ENCODE measurements around the gene SHE. TPM values are rescaled to one million over a fixed set of nuclear protein-coding genes. Genes with fewer than 3 reads are reported as not detected.

Gene SHE
- total RNA-seq, result 10 to 100 TPM; 17.4 to 23.8 (median 21.1) TPM
- 16.4 TPM for polyA plus RNA-seq
- long read RNA-seq, donor 1, full-length matches to known transcripts, result 28 of 73 reads
- long read RNA-seq, donor 1, partial matches to known transcripts, result 17 of 73 reads
- long read RNA-seq, donor 1, other reads (novel, unspliced or antisense), result 28 of 73 reads
- long read RNA-seq, donor 2, full-length matches to known transcripts, result 13 of 25 reads
- long read RNA-seq, donor 2, partial matches to known transcripts, result 1 of 25 reads
- long read RNA-seq, donor 2, other reads (novel, unspliced or antisense), result 11 of 25 reads
- long read RNA-seq, donor 3, full-length matches to known transcripts, result 13 of 51 reads
- long read RNA-seq, donor 3, partial matches to known transcripts, result 13 of 51 reads
- long read RNA-seq, donor 3, other reads (novel, unspliced or antisense), result 25 of 51 reads
- long read RNA-seq, donor 4, full-length matches to known transcripts, result 8 of 32 reads
- long read RNA-seq, donor 4, partial matches to known transcripts, result 5 of 32 reads
- long read RNA-seq, donor 4, other reads (novel, unspliced or antisense), result 19 of 32 reads

DNA sequence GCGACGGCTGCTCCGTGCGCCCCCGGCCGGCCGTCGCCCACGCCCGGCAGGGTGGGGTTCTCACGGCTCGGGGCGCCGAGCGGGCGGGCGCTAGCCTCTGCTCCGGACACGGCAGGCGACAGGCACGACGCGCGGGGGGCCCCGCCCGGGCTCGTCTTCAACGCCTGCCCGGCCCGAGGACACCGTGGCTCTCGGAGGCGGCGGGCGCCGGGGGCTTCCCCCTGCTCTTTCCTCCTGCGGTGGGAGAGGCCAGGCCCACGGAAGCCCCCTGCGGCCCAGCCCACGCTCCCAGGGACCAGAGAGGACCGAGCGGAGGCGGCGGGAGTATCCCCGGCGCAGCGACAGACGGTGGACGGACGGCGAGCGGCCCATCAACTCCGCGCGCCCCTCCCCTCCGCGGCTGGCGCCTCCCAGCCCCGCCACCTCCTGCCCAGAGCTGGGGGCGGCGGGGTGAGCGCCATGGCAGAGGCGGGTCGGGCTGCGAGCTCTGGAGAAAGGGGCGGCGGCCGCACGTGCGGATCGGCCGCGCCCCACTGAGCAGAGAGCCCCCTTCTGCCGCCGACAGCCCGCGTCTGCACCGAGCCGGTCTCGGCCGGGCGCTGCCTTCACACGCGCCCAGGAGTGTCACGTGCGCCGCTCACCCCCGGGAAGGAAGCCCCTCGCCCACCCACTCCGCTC is at the start of gene SHE, which contains the start of gene TDRD10:
TSS of gene SHE (minus strand) at position 347 of the 678 bp plus-strand sequence. CDS start 386 bp downstream, outside the sequence.
TSS of gene TDRD10 (plus strand) at position 154 of the 678 bp plus-strand sequence. CDS start 4,685 bp downstream, outside the sequence.
- ATAC-seq (peak; percentile 84 to 88), DNase-seq (peak; percentile 68 to 88 (median 87))
- intact Hi-C loops (cut with DNase I), result no loop called here
- Histone ChIP-seq H3K4me3 (ENCODE audit: low read length) (peak within 1 kb of the TSS; percentile 53), H3K4me1 (ENCODE audit: control insufficient read depth, insufficient read depth, low read length) (no peaks in the 10 kb centered on the region), H3K27ac (ENCODE audit: low read length) (peak within 1 kb of the TSS; percentile 56), H3K27me3 (ENCODE audit: control insufficient read depth, insufficient read depth) (no peaks in the 10 kb centered on the region), H3K9me3 (ENCODE audit: control insufficient read depth, low read length) (no peaks in the 10 kb centered on the region)
- 1% methylated on average over 90 of the region's 90 CpGs for WGBS

DNA sequence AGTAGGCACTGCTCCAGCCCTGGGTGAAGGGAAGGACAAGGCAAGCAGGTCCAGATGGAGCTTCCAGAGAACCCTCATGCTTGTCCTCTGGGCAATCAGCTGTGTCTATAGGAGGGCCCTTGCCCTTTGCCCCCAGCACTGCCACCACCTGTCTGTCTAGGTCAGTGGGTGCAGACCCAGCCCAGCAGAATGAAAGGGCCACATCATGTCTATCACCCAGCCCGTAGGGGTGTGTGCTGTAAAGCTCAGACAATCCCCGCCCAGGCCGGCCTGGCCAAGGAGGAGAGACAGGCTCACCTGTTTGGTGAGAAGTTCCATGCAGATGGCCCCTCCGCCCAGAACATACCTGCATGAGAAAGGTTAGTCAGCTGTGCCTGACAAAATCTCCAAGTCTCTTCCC is 49.3 kb upstream of the SHE start:
- intact Hi-C loops (cut with DNase I), result loop anchor here in 1 of 4 donors (10.0 kb wide), 1 partner anchor 523 kb away; the partner anchor contains the start of gene EFNA3
- 95% methylated on average over 4 of the region's 4 CpGs for WGBS
- ATAC-seq (no peak), DNase-seq (no peak)
- Histone ChIP-seq H3K27ac (ENCODE audit: low read length) (no peak overlapping the region), H3K4me3 (ENCODE audit: low read length) (no peak overlapping the region), H3K27me3 (ENCODE audit: control insufficient read depth, insufficient read depth) (no peaks in the 10 kb centered on the region), H3K4me1 (ENCODE audit: control insufficient read depth, insufficient read depth, low read length) (peaks cover 7% of the 10 kb centered on the region), H3K9me3 (ENCODE audit: control insufficient read depth, low read length) (no peaks in the 10 kb centered on the region)

- no peaks in the 10 kb centered on the region for H3K9me3 ChIP-seq (ENCODE audit: control insufficient read depth, low read length)
- H3K4me1 ChIP-seq (ENCODE audit: control insufficient read depth, insufficient read depth, low read length), result peaks cover 5% of the 10 kb centered on the region
- H3K27ac ChIP-seq (ENCODE audit: low read length), result no peak overlapping the region
- 70% methylated on average over 6 of the region's 6 CpGs for WGBS
- intact Hi-C loops (cut with DNase I), result loop anchor here in 1 of 4 donors (10.0 kb wide), 1 partner anchor 524 kb away; the partner anchor contains the start of gene EFNA3
- ATAC-seq, result no peak
- no peaks in the 10 kb centered on the region for H3K27me3 ChIP-seq (ENCODE audit: control insufficient read depth, insufficient read depth)
- no peak overlapping the region for H3K4me3 ChIP-seq (ENCODE audit: low read length)
- no peak for DNase-seq
Measured at GRCh38 chr1:154550657-154551056, 48.4 kb upstream of the SHE start.

- DNase-seq (no peak), ATAC-seq (no peak)
- no peak overlapping the region for H3K4me3 ChIP-seq (ENCODE audit: low read length)
- WGBS, result 55% methylated on average over 5 of the region's 5 CpGs
- H3K27ac ChIP-seq (ENCODE audit: low read length), result no peak overlapping the region
- H3K9me3 ChIP-seq (ENCODE audit: control insufficient read depth, low read length), result no peaks in the 10 kb centered on the region
- intact Hi-C loops (cut with DNase I), result loop anchor here in 1 of 4 donors (10.0 kb wide), 1 partner anchor 525 kb away; the partner anchor contains the start of gene EFNA3
- H3K27me3 ChIP-seq (ENCODE audit: control insufficient read depth, insufficient read depth), result no peaks in the 10 kb centered on the region
- H3K4me1 ChIP-seq (ENCODE audit: control insufficient read depth, insufficient read depth, low read length), result peaks cover 5% of the 10 kb centered on the region
Measured at GRCh38 chr1:154550070-154550469, 47.9 kb upstream of the SHE start.

DNA sequence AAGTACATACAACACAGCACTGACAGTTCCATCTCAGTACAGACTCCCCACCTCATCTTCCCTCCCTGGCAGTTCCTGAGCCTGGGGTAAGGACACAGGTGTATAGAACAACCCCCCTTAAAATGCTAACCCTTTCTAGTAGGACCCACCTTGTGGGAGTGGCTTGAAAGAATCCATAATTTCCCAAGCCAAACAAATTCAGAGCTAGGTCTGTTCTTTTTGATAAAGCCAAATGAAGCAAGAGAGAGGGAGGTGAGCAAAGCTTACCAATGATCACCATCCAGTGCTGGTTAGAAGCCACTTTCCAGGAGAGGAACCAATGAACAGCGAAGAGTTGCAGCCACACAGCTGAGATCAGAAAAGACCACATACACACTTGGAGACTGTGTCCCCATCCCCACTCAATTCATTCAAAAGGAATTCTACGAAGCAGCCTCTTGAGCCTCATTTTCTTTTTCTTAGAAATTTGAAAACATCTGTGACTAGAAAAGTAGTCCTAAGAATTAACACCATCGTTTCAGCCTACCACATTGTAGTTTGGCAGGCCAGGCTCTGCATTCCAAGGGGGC is 47.1 kb upstream of the SHE start:
- ATAC-seq, result no peak
- intact Hi-C loops (cut with DNase I), result loop anchor here in 2 of 4 donors (5.0 kb wide), 1 partner anchor 67 kb away; no protein-coding TSS in a partner anchor

DNA sequence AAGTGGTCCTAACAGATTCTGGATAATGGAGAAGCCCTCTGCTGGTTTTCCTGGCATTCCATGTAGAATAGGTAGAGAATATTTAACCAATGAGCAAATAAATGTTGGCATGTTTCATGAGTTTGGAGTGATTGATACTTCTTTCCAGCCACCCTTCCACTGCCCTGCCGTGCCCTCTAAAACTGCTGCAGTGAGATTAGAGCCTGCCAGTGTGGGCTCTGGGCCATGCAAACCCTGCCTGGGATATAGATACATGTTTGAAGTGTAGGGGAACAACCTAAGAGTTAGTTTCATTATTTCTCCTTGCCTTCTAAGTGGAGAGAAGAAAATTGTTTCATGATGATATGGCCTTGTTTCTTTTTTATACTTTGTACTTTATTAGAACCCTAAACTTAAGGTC is 45.8 kb upstream of the SHE start:
- intact Hi-C loops (cut with DNase I), result loop anchor here in 2 of 4 donors (5.0 kb wide), 1 partner anchor 66 kb away; no protein-coding TSS in a partner anchor
- DNase-seq (no peak), ATAC-seq (peak; percentile 30 to 46)
- Histone ChIP-seq H3K27me3 (ENCODE audit: control insufficient read depth, insufficient read depth) (no peaks in the 10 kb centered on the region), H3K4me1 (ENCODE audit: control insufficient read depth, insufficient read depth, low read length) (peaks cover 5% of the 10 kb centered on the region), H3K4me3 (ENCODE audit: low read length) (no peak overlapping the region), H3K27ac (ENCODE audit: low read length) (no peak overlapping the region), H3K9me3 (ENCODE audit: control insufficient read depth, low read length) (no peaks in the 10 kb centered on the region)
- 15% methylated on average over 1 of the region's 1 CpG for WGBS

More for the DNA sequence above, 47.1 kb upstream of the SHE start:
- Histone ChIP-seq H3K27me3 (ENCODE audit: control insufficient read depth, insufficient read depth) (no peaks in the 10 kb centered on the region), H3K27ac (ENCODE audit: low read length) (no peak overlapping the region), H3K4me3 (ENCODE audit: low read length) (no peak overlapping the region), H3K9me3 (ENCODE audit: control insufficient read depth, low read length) (no peaks in the 10 kb centered on the region), H3K4me1 (ENCODE audit: control insufficient read depth, insufficient read depth, low read length) (peaks cover 5% of the 10 kb centered on the region)
- no peak for DNase-seq
- WGBS, result 81% methylated on average over 3 of the region's 3 CpGs

DNA sequence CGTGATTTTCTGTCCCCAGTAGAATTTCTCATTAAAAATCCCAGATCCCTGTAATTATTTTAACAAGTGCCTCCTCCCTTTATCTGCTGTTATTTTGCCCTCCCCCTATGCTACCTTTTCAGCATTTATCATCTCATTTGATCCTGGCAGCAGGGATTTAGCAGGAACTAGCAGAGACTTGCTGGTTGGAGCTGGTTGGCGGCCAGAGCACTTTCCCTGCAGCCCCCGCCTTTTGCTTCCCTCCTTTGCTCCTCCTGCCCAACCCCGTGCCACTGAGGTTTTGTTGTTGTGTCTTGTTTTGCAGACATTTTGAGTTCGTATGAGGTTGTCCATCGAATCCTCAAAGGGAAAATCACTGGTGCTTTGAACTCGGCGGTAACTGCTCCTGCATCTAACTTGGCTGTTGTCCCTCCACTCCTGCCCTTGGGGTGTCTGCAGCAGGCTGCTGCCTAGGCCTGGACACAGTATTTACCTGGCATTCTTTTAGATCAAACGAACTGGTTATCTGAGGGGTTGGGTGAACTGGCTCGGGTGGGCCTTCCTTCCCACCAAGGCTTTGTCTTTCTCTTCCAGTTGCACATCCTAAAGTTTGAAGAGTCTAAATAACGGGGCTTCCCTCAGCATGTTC is 45.0 kb upstream of the SHE start:
- intact Hi-C loops (cut with DNase I), result loop anchor here in 2 of 4 donors (5.0 kb wide), 1 partner anchor 65 kb away; no protein-coding TSS in a partner anchor
- no peak for ATAC-seq
- Histone ChIP-seq H3K9me3 (ENCODE audit: control insufficient read depth, low read length) (no peaks in the 10 kb centered on the region), H3K27ac (ENCODE audit: low read length) (no peak overlapping the region), H3K4me1 (ENCODE audit: control insufficient read depth, insufficient read depth, low read length) (peaks cover 5% of the 10 kb centered on the region), H3K27me3 (ENCODE audit: control insufficient read depth, insufficient read depth) (no peaks in the 10 kb centered on the region), H3K4me3 (ENCODE audit: low read length) (no peak overlapping the region)
- WGBS, result 65% methylated on average over 11 of the region's 11 CpGs
- no peak for DNase-seq

GRCh38 chr1:154546264-154547063 is 44.3 kb upstream of the SHE start:
- H3K9me3 ChIP-seq (ENCODE audit: control insufficient read depth, low read length), result no peaks in the 10 kb centered on the region
- no peak overlapping the region for H3K4me3 ChIP-seq (ENCODE audit: low read length)
- 79% methylated on average over 13 of the region's 13 CpGs for WGBS
- intact Hi-C loops (cut with DNase I), result loop anchor here in 2 of 4 donors (5.0 kb wide), 1 partner anchor 64 kb away; no protein-coding TSS in a partner anchor
- DNase-seq (peak; percentile 59 to 77 (median 73)), ATAC-seq (peak; percentile 60 to 75)
- peaks cover 5% of the 10 kb centered on the region for H3K4me1 ChIP-seq (ENCODE audit: control insufficient read depth, insufficient read depth, low read length)
- H3K27ac ChIP-seq (ENCODE audit: low read length), result no peak overlapping the region
- no peaks in the 10 kb centered on the region for H3K27me3 ChIP-seq (ENCODE audit: control insufficient read depth, insufficient read depth)

DNA sequence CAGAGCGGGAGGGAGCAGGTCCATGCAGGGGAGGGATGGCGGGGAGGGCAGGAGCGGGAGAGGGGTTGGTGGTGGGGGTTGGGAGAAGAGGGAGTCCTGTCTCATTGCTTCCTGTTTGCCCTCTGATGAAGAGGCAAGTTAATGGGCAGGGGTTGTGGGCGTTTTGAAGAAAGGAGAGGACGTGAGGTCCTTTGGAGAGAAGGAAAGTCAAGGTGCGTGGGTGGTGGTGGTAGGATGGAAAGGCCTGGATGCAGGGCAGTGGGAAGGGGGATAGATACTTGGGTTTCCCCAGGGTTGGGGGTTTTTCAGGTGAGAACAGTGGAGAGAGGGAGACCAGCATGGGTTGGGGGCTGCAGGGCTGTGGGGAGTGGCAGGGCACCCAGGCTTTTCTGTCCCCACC is 39.0 kb upstream of the SHE start:
- intact Hi-C loops (cut with DNase I), result no loop called here
- 66% methylated on average over 6 of the region's 6 CpGs for WGBS
- ATAC-seq, result no peak

More for the DNA sequence above, 39.0 kb upstream of the SHE start:
- Histone ChIP-seq H3K27me3 (ENCODE audit: control insufficient read depth, insufficient read depth) (no peaks in the 10 kb centered on the region), H3K27ac (ENCODE audit: low read length) (no peak overlapping the region), H3K4me3 (ENCODE audit: low read length) (no peak overlapping the region), H3K9me3 (ENCODE audit: control insufficient read depth, low read length) (no peaks in the 10 kb centered on the region), H3K4me1 (ENCODE audit: control insufficient read depth, insufficient read depth, low read length) (peaks cover 2% of the 10 kb centered on the region)
- DNase-seq, result no peak
